Lower leg skin (tissue), 3 donors: ENCODE results near the gene SNAPC5.
"Not testable (repeated sequence)": the region's sequence is repeated elsewhere in the genome, so short reads cannot be mapped to it uniquely, and the experiment has no call there.

Experiments
- CTCF ChIP-seq, 3 donors: fragments of 450-650 bp; IDR thresholded peaks; one replicate each; pipeline ENCODE4 v1.5.1; 2016; ENCODE audit warnings: antibody characterized with exemption in 3 of 3, mild to moderate bottlenecking in 3 of 3, moderate library complexity in 2 of 3
- POLR2A ChIP-seq, 2 donors: fragments of 450-650 bp; IDR thresholded peaks; one replicate each; pipeline ENCODE4 v1.6.1; 2016 to 2017; ENCODE audit warnings: antibody characterized with exemption in 2 of 2, mild to moderate bottlenecking in 1 of 2, moderate library complexity in 1 of 2

GRCh38 chr15:66465294-66465693, 32.3 kb downstream of the SNAPC5 start:
- not testable (repeated sequence) for TF ChIP-seq CTCF, POLR2A (IDR thresholded peaks at IDR 0.05)
